DMS79 (cell line): Measurements from ENCODE around the gene ZNF883.

Experiments used
- DNase-seq: peaks from one replicate; lab custom pipeline; 2025; lab: John Stamatoyannopoulos, UW

The ZNF883 gene

DNA sequence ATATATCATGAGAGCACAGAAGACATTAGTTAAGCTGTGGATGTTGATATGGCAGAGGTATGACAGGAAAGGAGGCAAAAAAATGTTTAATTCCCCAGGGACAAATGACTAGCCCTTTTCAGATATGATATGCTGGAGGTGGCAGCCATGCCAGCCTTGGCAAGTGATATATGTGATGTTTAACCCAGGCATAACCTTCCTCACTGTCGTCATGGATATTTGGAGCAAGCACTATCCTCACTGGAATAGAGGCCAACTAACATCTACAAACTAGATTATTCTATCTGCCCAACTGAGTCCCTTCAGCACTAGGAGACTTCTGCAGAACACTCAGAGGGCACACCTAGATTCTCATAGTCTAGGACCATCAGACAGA is 94.0 kb downstream of the ZNF883 start:
- no peak for DNase-seq

DNA sequence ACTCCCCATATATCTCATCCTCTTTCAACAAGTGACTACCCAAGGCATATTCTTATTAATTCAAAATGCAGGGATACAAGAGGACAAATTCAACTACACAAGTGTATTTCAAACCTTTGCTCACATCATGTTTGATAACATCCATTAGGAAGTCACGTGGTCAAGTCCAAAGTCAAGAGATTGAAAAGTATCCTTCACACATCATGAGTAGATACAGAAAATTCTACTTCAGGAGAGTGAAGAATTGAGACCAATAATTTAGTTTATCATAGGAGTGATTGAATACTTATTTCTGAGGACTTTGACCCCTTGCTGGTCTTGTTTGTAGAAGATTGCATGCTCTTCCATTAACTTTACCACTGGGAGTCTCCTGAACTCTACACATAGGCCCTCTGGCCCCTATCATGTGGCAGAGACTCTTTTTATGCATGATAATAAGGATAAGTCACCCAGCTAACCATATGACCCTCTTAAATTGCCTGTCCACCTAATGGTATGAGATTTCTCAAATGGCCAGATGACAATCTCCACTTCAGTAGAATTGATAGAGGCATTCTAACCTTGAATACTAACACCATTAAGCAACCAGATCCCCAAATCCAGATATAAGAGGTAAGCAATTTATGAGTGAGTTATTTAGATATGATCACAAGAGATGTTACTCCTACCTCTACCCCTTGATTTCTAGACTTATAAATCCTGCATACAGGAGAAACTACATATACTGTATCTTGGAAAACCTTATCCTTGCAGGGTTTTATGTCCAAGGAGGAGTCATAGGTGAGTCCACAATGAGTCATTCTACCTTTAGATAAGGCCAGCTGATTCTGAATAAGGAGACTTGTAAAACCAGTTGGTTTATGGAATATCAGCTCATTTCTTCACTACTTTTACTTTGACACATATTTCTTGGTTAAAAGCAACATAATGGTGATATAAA is 94.7 kb downstream of the ZNF883 start:
- no peak for DNase-seq

DNA sequence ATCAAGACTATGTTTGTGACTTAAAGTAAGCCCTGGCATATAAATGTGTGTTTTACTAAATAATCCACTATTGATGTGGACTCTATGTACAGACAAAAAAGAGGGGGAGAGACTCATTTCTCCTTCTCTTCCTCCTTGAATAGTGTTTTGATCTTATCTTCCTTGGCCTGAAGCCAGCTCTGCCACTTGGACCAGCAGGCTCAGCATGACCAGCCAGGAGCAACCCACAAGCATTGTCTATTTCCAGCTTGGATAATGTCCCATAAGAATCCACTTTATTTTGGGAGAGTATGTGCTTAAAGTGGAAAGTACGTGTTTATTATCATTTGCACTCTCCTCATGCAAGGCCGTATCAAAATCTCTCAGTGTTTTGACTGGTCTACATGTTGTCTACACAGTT is 97.5 kb downstream of the ZNF883 start:
- no peak for DNase-seq

DNA sequence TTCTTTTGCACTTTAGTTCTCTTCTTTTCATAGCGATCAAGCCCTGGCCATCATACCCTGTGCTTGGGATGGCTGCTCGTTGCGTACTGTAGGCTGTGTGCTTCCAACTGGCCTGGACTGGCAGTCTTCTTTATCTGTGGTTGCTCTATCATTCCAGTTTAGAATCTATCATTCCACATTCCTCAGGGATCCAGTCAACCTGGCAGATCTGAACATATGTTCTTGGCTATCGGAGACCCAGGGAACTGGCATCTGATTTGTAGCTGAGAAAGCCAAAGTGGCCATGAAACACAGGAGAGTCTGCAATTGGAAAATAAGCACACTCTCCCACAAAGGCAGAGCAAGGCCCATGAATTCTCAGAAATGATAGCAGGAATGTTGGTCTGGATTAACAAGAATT is 98.7 kb downstream of the ZNF883 start:
- no peak for DNase-seq

DNA sequence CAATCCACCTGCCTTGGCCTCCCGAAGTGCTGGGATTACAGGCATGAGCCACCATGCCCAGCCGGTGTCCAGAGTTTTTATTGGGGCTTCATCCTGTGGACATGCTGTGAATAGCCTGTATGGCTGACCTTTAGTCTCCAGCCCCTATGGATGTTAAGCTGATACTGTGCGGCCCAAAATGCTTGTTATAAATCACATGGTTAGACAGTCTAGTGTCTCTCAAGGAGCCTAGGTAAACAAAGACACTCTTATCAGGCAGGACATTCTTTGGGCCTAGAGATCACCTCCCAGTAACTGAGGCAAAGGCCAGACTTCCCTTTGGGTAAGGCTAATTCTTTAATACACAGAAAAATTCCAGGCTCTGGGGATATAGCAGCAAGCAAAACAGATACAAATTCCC is 99.4 kb downstream of the ZNF883 start:
- DNase-seq: no peak

DNA sequence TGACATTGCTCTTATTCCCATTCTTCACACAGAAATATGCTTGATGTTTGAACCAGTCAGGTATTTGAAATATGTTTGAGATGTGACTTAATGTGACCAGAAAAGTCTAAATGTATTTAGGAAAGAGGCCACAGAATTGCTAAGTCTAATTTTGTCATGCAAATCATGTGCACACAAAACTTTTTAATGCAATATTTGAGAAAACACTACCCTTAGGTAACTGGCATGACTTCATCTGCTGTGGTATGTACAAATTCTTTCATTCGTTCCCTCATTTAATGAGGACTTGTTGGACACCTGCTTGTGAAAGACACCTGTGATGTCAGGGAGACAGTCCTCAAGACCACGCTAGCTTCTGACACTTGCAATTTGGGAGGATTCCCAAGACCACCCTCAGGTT is 100.3 kb downstream of the ZNF883 start:
- DNase-seq: no peak
